GM12872 (cell line): ENCODE results near the gene CDC16.

Experiments used
- TF ChIP-seq, protein P1 (sequence below): IDR thresholded peaks from 3 replicates; pipeline ENCODE4 v1.5.1; 2011; ENCODE audit warnings: low read depth, mild to moderate bottlenecking, low read length, moderate library complexity; ENCODE audit not compliant: insufficient read depth

Gene CDC16

DNA sequence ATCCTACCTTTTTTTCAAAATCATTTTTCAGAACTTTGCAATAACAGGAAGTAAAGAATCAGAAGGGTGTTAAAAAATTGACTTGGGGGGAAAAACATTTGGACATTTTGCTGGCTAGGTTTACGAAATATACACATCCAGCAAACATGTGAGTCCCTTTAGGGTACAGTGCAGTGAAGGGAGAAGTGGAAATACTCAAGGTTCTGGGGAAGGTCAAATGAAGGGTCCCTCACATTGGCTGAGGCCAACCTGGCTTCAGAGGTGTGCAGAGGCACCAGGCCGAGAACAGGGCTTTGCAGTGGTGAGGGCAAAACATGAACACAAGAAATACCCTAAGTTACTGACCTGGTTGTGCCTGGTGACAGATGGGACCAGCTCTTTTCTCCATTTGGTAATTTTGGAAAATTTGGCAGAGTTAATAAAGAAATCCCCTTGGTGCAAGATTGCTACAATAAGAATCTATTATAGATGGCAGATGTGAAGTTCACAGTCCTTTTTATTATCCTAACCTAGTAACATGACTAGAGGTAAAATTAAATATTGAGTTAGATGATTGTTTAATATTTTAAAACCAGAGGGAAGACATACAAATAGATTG, 45.2 kb downstream of the CDC16 start:
- TF ChIP-seq, protein P1, sequence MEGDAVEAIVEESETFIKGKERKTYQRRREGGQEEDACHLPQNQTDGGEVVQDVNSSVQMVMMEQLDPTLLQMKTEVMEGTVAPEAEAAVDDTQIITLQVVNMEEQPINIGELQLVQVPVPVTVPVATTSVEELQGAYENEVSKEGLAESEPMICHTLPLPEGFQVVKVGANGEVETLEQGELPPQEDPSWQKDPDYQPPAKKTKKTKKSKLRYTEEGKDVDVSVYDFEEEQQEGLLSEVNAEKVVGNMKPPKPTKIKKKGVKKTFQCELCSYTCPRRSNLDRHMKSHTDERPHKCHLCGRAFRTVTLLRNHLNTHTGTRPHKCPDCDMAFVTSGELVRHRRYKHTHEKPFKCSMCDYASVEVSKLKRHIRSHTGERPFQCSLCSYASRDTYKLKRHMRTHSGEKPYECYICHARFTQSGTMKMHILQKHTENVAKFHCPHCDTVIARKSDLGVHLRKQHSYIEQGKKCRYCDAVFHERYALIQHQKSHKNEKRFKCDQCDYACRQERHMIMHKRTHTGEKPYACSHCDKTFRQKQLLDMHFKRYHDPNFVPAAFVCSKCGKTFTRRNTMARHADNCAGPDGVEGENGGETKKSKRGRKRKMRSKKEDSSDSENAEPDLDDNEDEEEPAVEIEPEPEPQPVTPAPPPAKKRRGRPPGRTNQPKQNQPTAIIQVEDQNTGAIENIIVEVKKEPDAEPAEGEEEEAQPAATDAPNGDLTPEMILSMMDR, result no peak

DNA sequence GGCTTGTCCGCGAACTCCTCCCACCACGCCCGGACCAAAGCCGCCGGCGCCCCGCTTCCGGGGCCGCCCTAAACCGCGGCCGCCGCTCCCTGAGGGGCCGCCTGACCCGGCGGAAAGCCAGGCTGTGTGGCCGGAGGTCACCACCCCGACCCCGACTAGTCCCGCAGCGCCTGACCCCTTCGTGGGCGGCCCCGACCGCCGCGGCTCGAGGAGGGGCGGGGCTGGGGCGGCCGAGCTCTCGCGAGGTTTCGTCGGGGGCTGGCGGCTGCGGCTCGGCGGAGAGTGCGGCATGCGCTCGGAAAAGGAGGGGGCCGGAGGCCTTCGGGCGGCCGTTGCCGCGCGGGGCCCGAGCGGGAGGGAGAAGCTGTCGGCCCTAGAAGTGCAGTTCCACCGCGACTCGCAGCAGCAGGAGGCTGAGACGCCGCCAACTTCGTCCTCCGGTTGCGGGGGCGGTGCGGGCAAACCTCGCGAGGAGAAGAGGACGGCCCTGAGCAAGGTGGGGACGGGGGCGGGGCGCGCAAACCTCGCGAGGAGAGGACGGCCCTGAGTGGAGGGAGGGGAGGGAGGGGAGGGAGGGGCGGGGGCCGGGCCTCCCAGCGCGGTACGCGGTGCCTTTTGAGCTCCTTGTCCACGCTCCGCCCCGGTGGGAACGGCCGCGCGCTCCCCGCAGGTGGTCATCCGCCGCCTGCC, 46.8 kb downstream of the CDC16 start, which contains the start of gene UPF3A:
Gene UPF3A, plus strand, starts transcription at position 251 of the 690 bp plus-strand sequence. Its CDS starts 39 bp downstream, at position 290.
- TF ChIP-seq, protein P1, result no peak

DNA sequence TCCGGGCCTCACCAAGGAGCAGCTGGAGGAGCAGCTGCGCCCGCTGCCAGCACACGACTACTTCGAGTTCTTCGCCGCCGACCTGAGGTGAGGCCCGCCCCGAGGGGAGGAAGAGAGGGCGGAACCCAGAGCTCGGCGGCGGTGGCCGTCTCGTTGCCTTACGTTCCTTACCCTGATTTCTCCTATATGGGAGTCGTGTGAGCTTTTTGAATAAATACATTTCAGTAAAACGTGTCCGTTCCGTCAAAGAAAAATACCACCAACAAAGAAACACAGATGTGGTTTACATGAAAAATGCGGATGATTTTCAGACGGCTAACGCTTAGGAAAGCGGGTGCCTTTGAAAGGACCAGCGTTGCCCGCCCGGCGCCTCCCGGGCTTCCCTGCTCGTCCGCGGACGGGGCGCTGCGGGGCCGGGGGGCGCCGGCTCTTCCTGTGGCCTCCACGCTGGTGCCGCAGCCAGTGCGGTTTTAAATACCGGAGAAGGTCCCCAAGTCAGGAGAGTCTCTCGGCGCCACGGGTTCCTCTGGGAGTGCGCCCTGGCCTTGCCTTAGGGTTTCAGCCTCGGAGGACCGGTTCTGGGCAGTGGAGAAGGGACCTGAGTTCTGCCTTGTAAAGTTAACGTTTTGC, 47.5 kb downstream of the CDC16 start:
- TF ChIP-seq, protein P1, result 0 out of 3 replicates have a peak, but pooled peaks have one; percentile 2

DNA sequence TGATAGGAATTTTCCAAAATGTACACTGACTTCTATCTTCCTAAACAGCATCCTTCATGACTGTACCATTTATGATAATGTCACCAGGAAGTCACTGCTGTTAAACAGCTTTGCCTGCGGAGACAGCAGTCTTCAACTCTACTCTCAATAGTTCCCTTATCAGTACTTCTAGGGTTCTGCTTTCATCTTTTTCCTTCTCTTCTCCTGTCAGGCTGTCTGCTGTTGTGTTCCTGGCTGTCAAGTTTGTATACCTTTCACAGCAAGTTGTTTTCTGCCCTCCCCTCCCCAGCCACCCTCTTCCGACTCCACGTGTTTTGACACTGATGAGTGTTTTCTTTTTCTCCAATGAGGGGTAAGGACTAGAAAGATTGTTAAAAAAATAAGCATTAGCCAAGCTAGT, 48.9 kb downstream of the CDC16 start:
- TF ChIP-seq, protein P1, result no peak

DNA sequence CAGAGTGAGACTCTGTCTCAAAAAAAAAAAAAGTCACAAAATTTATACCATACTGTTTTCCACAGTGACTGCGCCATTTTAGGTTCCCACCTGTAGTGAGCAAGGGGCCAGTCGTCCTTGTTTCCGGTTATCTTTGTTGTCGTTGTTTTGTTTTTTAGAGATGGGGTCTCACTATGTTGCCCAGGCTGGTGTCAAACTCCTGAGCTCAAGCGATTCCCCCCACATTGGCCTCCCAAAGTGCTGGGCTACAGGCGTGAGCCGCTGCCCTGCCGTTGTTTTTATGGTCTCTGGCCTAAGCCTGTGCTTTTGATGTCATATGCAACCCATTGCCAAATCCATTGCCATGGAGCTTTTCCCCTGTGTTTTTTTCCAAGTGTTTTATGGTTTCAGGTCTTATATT, 50.0 kb downstream of the CDC16 start:
- TF ChIP-seq, protein P1, result no peak

DNA sequence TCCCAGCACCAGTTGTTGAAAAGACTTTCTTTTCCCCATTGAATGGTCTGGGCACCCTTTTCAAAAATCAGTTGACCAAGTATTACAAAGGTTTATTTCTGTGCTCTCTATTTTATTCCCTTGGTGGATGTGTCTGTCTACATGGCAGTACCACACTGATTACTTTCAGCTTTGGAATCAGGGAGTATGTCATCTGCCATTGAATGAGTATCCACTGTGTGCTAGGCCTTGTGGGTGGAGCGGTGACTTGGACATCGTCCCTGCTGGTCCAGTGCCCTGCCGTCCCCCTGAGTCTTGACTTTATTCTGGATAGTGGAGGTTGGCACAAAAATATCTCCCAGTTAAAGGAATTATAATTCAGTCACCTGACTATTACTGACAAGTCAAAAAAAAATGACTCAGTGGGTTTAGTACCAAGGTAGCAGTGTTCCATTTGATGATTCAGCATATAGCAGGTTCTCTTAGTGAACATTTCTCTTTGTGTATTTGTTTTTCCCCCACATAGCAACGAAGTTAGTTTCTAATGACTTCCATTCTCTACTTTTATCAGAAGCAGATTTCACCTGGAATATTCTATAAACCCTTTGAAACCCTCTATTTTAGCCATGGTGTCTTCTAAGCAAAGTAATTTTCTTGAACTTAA, 50.6 kb downstream of the CDC16 start:
- TF ChIP-seq, protein P1, result no peak

DNA sequence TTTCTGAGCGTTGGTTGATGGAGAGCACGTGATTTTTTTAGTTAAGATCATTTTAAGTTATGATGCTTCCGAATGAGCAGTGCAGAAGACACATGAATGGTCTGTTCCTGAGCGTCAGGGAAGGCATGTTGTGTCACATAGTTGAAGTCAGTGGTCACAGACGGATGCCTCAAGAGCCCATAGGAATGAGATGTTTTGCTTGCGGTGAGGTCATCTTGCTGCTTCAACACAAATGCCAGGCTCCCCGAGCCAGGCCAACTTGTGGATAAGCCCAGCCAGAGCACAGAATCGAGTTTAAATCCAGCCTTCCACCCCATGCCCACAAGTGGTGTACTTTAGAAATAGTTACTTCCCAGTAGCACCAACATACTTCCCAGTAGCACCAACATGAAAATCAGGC, 52.1 kb downstream of the CDC16 start:
- TF ChIP-seq, protein P1, result no peak
